Measurements from ENCODE around the gene GPAT3.
A peak's percentile ranks its signal among the peaks of the same experiment; 100 is the strongest.

GPAT3 gene

DNA sequence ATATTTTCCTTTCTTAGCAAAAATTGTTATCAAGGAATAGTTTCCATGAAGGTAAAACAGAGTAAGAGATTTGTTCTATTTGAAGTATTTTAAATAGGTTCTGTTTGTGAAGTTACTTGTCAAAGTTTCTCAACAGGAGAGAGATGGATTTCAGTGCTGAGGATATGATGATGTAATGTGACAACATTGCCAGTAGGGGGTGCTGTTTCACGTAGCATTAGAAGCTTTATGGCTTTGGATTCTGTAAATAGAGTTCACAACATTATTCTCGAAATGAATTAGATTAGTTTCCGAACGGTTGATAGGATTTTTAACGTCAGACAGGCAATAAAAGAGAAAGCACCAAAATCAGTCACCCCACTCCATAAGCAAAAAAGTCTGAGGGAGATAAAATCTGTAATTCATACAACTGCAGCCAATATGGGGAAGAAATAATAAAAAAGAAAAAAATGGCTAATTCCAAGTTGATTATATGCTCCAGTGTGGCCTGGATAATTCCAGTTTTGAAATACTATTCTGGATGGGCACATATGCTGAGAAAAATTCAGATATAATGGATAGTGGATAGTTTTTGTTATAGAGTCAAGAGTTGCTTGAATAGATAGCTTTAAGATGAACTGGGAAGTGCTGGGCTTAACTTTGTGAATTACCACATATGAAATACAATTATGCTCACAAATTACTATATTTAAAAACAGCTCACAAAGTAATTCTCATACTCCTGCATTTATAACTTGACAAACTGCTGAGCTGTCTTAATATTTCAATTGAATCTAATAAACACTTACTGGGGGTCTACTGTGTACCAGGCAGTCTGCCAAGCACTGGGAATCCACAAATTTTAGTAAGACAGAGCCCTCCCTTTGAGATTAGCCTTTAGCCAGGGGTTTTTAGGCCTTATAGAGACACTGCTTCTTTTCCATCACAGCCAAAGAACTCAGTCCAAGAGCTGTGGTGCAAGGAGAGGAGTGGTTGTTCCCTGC lies 109.1 kb downstream of the GPAT3 start:
- Histone ChIP-seq H3K18ac (ENCODE audit: low read length) (no peak overlapping the region), H2BK15ac (ENCODE audit: low read length) (no peak overlapping the region), H3K4ac (ENCODE audit: low read length) (no peak overlapping the region), H3K79me1 (ENCODE audit: low read depth, low read length) (no peaks in the 10 kb centered on the region), H3K4me1 (ENCODE audit: control insufficient read depth in 2 of 2, insufficient read depth in 1 of 2, low read depth in 1 of 2, low read length in 2 of 2) (no peaks in the 10 kb centered on the region), H3K14ac (ENCODE audit: low read length) (no peak overlapping the region), H2AFZ (ENCODE audit: low read length) (peak overlapping the region; percentile 45), H3K4me2 (ENCODE audit: insufficient read depth, low read length, poor library complexity, severe bottlenecking) (no peak overlapping the region), H3K23ac (ENCODE audit: low read depth, low read length, poor library complexity) (no peak overlapping the region), H3K27me3 (ENCODE audit: control insufficient read depth in 3 of 3, insufficient read depth in 3 of 3, low read depth in 1 of 3, low read length in 3 of 3) (peaks cover 0 to 4% (median 0%) of the 10 kb centered on the region in 3 experiments), H3K27ac (replicated peaks; ENCODE audit: low read length) (no peak overlapping the region), H4K8ac (ENCODE audit: low read depth, low read length) (no peak overlapping the region), H2AK5ac (ENCODE audit: low read depth, low read length) (no peak overlapping the region), H2BK120ac (ENCODE audit: low read depth, low read length) (no peak overlapping the region), H3K9ac (ENCODE audit: low read depth, low read length, poor library complexity) (no peak overlapping the region), H2BK5ac (ENCODE audit: low read length) (no peak overlapping the region), H2BK12ac (ENCODE audit: low read length) (no peak overlapping the region), H4K91ac (ENCODE audit: low read depth, low read length, poor library complexity) (no peak overlapping the region), H3K36me3 (replicated peaks in 1 of 2; ENCODE audit: control insufficient read depth in 2 of 2, insufficient read depth in 2 of 2, low read length in 2 of 2) (no peaks in the 10 kb centered on the region), H3K9me3 (replicated peaks in 1 of 2; ENCODE audit: control insufficient read depth in 2 of 2, insufficient read depth in 1 of 2, low read depth in 1 of 2, low read length in 2 of 2) (no peaks in the 10 kb centered on the region), H3K4me3 (ENCODE audit: low read length in 2 of 2) (no peak overlapping the region)
- WGBS, 2 donors (ENCODE audit: extremely low coverage in 2 of 2, insufficient read length in 2 of 2, insufficient replicate concordance in 1 of 2) = no CpG with 5 or more reads among the region's 5 CpGs
- peak; percentile 54 for DNase-seq (ENCODE audit: low spot score)

DNA sequence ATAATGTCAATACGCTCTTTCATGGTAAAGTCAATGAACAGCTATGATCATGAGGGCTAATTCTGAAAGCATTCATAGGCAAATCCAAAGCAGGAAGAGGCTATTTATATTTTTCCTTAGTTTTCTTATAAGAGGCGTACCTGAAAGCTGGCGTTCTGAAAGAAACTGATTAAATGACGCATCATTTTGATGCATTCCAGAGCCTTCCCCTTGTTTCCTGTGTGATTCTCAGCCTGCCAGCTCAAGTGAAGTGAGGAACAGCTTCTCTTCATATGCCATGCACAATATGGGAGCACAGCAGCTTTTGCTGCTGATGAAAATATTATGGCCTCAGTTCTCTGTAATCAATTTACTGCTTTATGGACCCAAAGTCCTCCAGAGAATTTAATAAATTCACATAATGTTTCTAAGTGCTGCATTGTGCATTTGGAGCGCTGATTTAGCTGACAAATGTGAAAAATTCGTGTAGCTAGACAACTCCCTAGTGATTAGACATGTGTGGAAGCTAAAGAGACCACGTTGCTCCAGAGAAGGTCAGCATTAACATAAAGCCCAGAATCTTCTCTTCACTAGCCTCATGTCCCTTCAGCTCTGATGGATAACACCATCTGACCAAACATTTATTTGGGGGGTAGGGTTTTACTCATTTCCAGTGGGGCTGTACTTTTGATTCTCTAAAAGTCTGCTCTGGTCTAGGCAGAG lies 110.8 kb downstream of the GPAT3 start:
- H3K4ac ChIP-seq (ENCODE audit: low read length) = no peak overlapping the region
- WGBS, 2 donors (ENCODE audit: extremely low coverage in 2 of 2, insufficient read length in 2 of 2, insufficient replicate concordance in 1 of 2) = no CpG with 5 or more reads among the region's 7 CpGs

DNA sequence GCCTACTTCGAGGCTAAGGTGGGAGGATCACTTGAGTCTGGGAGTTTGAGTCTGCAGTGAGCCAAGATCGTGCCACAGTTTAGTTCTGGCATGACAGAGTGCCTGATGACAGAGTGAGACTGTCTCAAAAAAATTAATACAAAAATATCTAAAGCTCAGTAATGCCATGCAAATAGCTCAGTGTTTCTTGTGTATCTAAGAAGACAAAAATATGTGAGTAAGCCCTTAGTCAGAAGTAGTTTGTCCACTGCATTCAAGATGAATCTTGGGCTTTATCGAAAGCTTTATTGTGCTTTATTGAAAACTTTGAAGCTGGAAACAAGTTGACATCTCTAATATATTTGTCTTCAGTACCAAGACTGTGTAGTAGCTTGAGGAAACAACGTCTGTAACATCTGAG lies 115.9 kb downstream of the GPAT3 start:
- H3K4me3 ChIP-seq (ENCODE audit: low read length in 2 of 2) = no peak overlapping the region
- H3K4me1 ChIP-seq (ENCODE audit: control insufficient read depth in 2 of 2, insufficient read depth in 1 of 2, low read depth in 1 of 2, low read length in 2 of 2) = no peaks in the 10 kb centered on the region
- no peak overlapping the region for H2AK5ac ChIP-seq (ENCODE audit: low read depth, low read length)
- no peak overlapping the region for H3K4ac ChIP-seq (ENCODE audit: low read length)
- H3K79me1 ChIP-seq (ENCODE audit: low read depth, low read length) = no peaks in the 10 kb centered on the region
- no peak overlapping the region for H2BK12ac ChIP-seq (ENCODE audit: low read length)
- H2BK5ac ChIP-seq (ENCODE audit: low read length) = no peak overlapping the region
- H3K36me3 ChIP-seq (replicated peaks in 1 of 2; ENCODE audit: control insufficient read depth in 2 of 2, insufficient read depth in 2 of 2, low read length in 2 of 2) = no peaks in the 10 kb centered on the region
- H3K27me3 ChIP-seq (ENCODE audit: control insufficient read depth in 3 of 3, insufficient read depth in 3 of 3, low read depth in 1 of 3, low read length in 3 of 3) = no peaks in the 10 kb centered on the region
- no peaks in the 10 kb centered on the region for H3K9me3 ChIP-seq (replicated peaks in 1 of 2; ENCODE audit: control insufficient read depth in 2 of 2, insufficient read depth in 1 of 2, low read depth in 1 of 2, low read length in 2 of 2)
- H4K91ac ChIP-seq (ENCODE audit: low read depth, low read length, poor library complexity) = no peak overlapping the region
- H3K4me2 ChIP-seq (ENCODE audit: insufficient read depth, low read length, poor library complexity, severe bottlenecking) = no peak overlapping the region
- H2BK15ac ChIP-seq (ENCODE audit: low read length) = no peak overlapping the region
- H4K8ac ChIP-seq (ENCODE audit: low read depth, low read length) = no peak overlapping the region
- H3K27ac ChIP-seq (replicated peaks; ENCODE audit: low read length) = no peak overlapping the region
- no peak overlapping the region for H2BK120ac ChIP-seq (ENCODE audit: low read depth, low read length)
- H3K18ac ChIP-seq (ENCODE audit: low read length) = no peak overlapping the region
- no peak overlapping the region for H2AFZ ChIP-seq (ENCODE audit: low read length)
- H3K14ac ChIP-seq (ENCODE audit: low read length) = no peak overlapping the region
- no peak overlapping the region for H3K23ac ChIP-seq (ENCODE audit: low read depth, low read length, poor library complexity)
- no CpG with 5 or more reads among the region's 4 CpGs for WGBS, 2 donors (ENCODE audit: extremely low coverage in 2 of 2, insufficient read length in 2 of 2, insufficient replicate concordance in 1 of 2)
- no peak for DNase-seq (ENCODE audit: low spot score)
- H3K9ac ChIP-seq (ENCODE audit: low read depth, low read length, poor library complexity) = no peak overlapping the region

More for the DNA sequence above, 110.8 kb downstream of the GPAT3 start:
- Histone ChIP-seq H2BK5ac (ENCODE audit: low read length) (no peak overlapping the region), H3K4me2 (ENCODE audit: insufficient read depth, low read length, poor library complexity, severe bottlenecking) (no peak overlapping the region), H3K79me1 (ENCODE audit: low read depth, low read length) (no peaks in the 10 kb centered on the region), H3K9me3 (replicated peaks in 1 of 2; ENCODE audit: control insufficient read depth in 2 of 2, insufficient read depth in 1 of 2, low read depth in 1 of 2, low read length in 2 of 2) (no peaks in the 10 kb centered on the region), H3K14ac (ENCODE audit: low read length) (no peak overlapping the region), H2AFZ (ENCODE audit: low read length) (no peak overlapping the region), H2BK12ac (ENCODE audit: low read length) (no peak overlapping the region), H4K8ac (ENCODE audit: low read depth, low read length) (no peak overlapping the region), H3K36me3 (replicated peaks in 1 of 2; ENCODE audit: control insufficient read depth in 2 of 2, insufficient read depth in 2 of 2, low read length in 2 of 2) (no peaks in the 10 kb centered on the region), H3K27ac (replicated peaks; ENCODE audit: low read length) (no peak overlapping the region), H3K18ac (ENCODE audit: low read length) (no peak overlapping the region), H4K91ac (ENCODE audit: low read depth, low read length, poor library complexity) (no peak overlapping the region), H3K4me3 (ENCODE audit: low read length in 2 of 2) (no peak overlapping the region), H2BK120ac (ENCODE audit: low read depth, low read length) (no peak overlapping the region), H3K27me3 (ENCODE audit: control insufficient read depth in 3 of 3, insufficient read depth in 3 of 3, low read depth in 1 of 3, low read length in 3 of 3) (no peaks in the 10 kb centered on the region), H3K9ac (ENCODE audit: low read depth, low read length, poor library complexity) (no peak overlapping the region), H3K23ac (ENCODE audit: low read depth, low read length, poor library complexity) (no peak overlapping the region), H3K4me1 (ENCODE audit: control insufficient read depth in 2 of 2, insufficient read depth in 1 of 2, low read depth in 1 of 2, low read length in 2 of 2) (no peaks in the 10 kb centered on the region), H2AK5ac (ENCODE audit: low read depth, low read length) (no peak overlapping the region), H2BK15ac (ENCODE audit: low read length) (no peak overlapping the region)
- DNase-seq (ENCODE audit: low spot score) = no peak
